ENCODE measurements around the gene SH2D1A.
"Not testable (repeated sequence)": the region's sequence is repeated elsewhere in the genome, so short reads cannot be mapped to it uniquely, and the experiment has no call there.

The SH2D1A gene

DNA sequence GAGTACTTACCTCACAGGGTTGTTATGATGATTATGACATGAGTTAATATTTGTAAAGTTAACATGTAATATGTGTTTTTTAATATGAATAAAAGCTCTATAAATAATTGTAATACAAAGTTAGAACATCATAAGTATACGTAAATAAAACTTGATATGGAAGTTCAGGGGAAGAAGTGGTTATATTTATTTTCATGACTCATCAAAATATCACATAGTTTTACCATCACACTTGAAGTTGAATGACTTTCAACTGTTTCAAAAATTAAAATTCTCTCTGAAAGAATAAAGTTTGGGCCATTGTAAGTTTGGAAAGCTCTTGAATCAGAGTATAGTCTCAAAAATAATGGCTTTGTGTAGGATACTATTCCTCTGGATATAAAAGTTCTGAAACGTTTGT, 8.3 kb downstream of the SH2D1A start:
- DNase-seq (ENCODE audit: low read depth in 2 of 2) = no peak

DNA sequence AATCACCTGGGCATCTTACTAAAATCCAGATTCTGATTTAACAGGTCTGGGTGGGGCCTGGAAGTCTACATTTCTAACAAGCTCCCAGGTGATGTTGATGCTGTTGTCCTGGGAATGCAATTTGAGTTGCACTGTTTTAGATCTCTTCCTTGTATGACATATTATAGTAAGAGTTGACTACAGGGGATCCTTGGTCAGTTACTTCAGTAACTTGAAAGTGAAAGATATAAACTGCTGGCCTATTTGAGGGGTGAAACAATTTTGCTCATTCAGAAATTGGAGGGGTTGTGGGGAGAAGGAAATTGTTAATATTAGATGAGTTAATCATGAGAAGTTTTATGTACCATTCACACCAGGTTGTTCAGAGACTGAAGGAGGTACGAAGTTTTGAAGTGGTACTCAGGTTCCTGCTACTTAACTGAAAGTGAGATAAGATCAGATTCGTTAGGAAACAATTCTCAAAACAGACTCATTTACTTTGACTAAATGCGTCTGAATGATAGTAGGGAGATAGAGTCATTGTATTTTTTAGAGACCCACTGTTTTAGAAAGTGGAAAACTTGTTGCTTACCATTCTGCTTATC, 12.5 kb downstream of the SH2D1A start:
- no peak for DNase-seq (ENCODE audit: low read depth in 2 of 2)

DNA sequence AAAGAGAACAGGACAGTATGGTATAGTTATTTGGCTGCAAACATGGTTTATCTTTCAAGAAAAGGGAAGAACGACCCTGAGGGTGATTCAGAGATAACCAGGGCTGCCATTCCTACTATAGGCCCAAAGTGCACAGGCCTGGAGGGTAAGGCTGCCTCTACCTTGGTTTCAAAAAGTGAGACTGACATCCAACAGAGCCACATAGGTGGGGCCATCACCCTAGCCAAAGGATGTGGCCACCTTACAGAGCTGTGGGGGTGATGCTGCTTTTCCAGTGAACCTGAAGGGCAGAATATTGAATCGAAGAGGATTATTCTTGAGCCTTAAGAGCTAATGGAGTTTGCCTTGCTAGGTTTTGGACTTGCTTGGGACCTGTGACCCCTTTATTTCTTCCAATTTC, 15.7 kb downstream of the SH2D1A start:
- no peak for DNase-seq (ENCODE audit: low read depth in 2 of 2)

DNA sequence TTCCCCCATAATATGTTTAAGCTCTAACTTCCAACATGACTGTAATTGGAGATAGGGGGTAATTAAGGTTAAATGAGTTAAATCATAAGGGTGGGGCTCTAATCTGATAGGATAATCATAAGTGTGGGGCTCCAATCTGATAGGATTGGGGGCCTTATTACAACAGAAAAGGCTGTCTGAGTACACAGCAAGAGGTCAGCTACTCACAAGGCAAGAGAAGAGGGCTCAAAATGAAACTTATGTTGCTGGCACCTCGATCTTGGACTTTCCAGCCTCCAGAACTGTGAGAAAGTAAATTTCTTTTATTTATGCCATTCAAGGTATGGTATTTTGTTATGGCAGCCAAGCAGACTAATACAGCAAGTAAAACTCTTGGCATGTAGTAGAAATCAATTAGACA, 16.4 kb downstream of the SH2D1A start:
- no peak for DNase-seq (ENCODE audit: low read depth in 2 of 2)

DNA sequence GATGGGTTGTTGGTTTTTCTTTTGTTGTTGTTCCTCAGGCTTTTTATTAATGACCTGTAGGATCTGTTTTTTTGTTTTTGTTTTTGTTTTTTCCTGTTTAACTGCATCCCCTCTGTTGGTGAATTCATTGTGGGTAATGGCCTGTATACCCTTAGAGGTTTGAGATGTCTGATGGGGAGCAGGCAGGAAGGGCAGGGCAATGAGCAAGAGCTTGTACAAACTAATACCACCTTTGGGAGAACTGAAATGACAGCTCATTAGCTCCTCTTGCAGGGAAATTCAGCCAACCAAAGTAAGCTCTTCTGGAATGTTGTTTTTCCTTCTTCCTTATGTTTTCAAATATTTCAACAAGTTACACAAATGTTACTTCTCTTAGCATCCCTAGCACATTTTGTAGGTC, 23.4 kb downstream of the SH2D1A start:
- no peak for DNase-seq (ENCODE audit: low read depth in 2 of 2)

DNA sequence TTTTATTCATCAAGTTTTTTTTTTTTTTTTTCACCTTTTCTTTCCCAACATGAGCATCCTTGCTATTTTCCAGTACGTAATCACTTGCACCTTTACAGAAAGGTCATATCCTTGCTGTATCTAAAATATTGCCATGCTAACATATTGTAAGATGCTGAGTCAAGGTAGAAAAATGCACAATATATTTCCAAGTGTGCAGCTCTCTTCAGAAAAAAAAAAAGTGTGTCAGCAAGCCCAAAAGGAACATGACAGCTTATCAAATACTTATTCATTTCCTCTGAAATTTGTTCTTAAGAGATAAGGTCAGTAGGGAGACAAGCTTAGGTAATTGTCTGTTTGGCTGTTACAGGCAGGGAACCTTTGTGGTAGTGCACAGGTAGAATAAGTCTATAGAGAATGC, 27.0 kb downstream of the SH2D1A start:
- DNase-seq (ENCODE audit: low read depth in 2 of 2) = no peak

DNA sequence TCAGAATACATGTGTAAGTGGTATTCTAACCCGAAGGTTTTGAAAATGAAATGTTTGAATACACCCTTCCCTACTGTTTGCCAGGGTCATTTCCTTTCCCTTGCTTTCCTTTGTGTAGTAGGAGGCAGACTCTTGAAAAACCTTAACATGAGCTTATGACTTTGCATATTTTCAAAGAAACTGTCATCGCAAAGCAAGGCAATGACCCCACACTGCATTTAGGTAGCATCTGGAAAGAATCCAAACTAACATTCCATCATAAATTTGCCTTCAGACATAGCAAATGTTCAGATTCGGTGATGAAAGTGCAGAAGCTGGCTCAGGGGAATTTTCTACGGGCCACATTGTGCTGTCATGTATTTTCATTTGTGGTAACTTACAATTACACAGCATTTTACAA, 32.3 kb downstream of the SH2D1A start:
- DNase-seq (ENCODE audit: low read depth in 2 of 2) = no peak

DNA sequence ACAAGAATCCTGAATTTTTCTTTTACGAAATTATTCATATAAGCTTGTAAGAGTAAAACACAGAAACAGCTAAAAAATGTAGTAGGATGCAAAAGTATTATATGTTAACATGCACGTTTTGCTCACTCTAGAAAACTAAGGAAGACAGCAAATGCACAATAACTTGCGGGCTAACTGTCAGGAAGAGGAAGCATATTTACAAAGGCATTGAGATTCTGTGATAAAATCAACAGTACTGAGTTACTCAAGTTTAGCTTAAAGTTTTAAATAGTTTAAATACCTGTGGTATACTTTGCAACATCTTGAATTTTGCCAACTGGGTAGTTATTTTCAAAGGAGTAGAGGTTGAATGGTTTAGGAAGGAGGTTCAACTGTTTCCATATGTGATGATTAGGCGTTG, 37.0 kb downstream of the SH2D1A start:
- no peak for DNase-seq (ENCODE audit: low read depth in 2 of 2)

DNA sequence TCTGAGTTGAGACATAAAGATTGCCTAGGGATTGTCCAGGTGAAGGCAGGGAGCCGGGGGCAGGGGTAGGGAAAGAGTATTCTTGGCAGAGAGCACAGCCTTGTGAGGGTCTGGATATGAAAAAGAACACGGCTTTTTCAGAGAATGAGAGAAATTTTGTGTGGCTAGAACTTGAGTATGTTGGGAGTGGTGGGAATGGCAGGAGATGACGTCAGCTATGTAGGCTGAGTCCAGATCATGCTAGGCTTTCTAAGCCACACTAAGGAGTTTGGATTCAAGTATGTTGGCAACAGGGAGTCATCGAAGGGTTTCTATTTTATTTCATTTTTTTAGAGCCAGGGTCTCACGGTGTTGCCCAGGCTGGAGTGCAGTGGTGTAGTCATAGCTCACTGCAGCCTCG, 40.0 kb downstream of the SH2D1A start:
- no peak for DNase-seq (ENCODE audit: low read depth in 2 of 2)

DNA sequence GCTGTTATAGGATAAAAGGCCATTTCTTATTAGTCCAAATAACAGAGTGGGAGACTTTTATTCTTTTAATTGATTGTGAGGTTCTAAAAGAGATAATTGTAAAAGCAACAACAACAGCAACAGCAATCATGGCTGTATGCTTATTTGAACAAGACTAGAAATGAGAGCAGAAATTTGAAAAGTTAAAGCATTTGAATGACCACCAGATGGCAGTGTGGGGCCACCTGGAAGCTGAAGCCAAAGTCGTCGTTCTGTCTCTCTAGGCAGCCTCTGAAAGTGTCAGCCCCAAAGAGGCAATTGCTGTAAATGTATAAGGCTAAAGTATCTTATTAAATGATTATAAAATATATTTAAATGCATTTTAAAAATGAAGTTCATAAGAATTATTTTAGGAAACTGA, 42.2 kb downstream of the SH2D1A start:
- DNase-seq (ENCODE audit: low read depth in 2 of 2) = peak; percentile 21 to 25

DNA sequence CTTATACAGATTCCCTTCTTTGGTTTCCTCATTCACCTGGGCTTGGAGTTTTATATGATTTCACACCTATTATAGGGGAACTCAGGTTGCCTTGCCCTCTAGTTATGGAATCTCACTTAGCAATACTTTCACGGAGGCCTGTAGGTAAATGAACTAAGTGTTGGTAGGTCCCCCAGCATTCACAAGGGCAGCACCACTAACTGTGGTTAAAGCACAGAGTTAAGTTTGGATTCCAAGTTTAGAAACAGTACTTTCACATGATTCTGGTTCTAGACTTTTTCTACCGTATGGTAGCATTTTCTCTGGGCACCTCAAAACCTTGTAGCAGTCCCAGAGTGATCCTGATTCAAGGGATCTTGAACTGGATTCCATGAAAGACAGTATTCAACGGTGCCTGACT, 46.4 kb downstream of the SH2D1A start:
- DNase-seq (ENCODE audit: low read depth in 2 of 2) = no peak

DNA sequence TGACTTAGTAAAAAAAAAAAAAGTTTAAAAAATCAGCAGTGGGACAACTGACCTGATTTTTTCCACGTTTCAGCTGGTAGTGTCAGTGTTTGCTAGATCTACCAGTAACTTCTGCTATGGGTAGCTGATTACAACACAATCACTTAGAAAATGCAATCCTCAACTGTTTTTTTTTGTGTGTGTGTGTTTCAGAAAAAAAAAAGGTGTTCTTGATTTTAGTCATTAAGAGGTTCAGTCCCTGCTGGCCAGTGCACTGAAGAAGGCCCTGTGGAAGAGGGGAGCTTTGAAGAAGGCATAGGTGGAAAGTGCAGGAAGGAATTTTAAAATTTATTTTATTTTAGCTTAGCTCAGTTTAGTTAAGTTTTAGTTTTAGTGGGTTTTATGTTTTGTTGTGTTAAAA, 46.9 kb downstream of the SH2D1A start:
- no peak for DNase-seq (ENCODE audit: low read depth in 2 of 2)

DNA sequence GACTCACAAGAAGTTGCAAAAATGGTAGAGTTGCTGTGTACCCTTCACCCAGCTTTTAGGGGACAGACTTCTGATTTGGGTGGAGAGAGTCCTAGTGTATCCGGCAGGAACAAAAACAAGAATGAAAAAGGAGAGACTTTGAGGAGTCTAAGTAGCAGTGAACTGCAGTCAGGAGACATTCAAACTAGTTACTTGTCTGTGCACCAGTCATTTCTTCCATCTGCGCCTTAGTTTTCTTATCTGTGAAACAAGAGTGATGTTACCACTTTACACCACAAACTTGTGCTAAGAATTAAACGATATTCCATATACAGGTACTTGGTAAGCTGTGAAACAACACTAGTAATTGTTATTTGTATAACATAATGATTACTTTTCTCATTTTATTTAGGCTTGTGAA, 47.3 kb downstream of the SH2D1A start:
- no peak for DNase-seq (ENCODE audit: low read depth in 2 of 2)

DNA sequence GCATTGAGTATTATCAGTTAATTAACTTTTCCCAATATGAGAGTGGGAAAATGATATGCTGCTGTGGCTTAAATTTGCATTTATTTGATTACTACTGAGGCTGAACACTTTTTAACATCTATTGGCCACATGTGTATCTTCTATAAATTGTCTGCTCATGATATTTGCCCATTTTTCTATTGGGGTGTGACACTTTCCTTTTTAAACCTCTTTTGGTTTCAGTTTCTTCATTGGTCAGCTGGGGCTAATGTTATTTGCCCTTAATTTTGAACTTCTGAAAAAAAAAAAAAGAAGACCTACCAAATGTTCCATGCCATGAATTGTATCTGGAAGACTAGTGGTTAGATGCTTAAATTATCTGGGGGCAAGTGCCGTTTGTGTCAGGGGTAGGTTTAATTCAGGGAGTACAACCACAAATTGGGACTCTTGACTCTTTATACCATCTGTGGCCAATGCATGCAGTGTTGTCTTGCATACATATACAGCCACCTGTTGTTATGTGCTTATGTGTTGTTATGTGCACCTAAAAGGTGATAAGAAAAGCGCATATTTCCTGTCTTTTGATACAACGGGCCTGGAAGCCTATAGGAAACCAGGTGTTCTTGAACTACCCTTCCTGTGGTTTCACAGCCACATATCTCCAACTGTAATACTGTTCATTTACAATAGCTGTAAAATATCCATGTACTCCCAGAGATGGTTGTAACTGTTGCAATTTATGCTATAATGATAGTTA, 49.0 kb downstream of the SH2D1A start:
- no peak for DNase-seq (ENCODE audit: low read depth in 2 of 2)

DNA sequence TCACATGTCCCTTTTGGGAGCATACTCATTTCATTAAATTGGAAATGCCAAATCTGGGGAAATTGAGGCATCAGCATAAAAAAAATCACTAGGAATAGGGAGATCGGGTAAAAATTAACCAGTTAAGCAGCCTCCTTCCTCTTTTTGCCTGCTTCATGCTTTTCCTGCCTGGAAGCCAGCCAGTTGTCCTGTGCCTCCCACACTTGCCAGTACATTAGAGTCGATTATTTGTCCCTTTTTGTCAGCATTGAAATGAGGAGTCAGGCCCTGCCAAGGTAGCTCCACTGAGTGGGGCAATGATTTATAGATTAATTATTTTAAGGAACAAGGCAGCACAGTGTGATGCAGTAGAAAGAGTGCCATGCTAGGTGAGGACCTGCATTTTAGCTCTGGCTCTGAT, 55.3 kb downstream of the SH2D1A start:
- DNase-seq (ENCODE audit: low read depth in 2 of 2) = no peak

DNA sequence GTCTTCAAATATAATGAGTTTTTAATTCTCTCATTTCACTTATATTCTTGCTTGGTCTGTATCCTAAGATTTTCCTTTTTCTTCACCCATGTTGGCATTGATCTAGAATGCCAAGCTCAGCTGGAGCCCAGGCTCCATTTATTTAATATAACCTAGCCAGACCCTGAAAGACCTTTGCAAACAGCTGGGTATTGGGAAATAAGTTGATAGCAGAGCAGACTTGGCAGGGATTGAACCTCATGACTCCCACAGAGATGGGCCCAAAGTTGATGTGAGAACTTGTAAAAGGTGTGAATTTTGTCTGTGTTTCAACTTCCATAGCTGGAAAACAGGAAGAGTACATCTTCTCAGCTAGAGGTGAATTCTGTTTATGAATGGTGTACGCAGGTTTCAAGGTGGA, 59.5 kb downstream of the SH2D1A start:
- no peak for DNase-seq (ENCODE audit: low read depth in 2 of 2)

DNA sequence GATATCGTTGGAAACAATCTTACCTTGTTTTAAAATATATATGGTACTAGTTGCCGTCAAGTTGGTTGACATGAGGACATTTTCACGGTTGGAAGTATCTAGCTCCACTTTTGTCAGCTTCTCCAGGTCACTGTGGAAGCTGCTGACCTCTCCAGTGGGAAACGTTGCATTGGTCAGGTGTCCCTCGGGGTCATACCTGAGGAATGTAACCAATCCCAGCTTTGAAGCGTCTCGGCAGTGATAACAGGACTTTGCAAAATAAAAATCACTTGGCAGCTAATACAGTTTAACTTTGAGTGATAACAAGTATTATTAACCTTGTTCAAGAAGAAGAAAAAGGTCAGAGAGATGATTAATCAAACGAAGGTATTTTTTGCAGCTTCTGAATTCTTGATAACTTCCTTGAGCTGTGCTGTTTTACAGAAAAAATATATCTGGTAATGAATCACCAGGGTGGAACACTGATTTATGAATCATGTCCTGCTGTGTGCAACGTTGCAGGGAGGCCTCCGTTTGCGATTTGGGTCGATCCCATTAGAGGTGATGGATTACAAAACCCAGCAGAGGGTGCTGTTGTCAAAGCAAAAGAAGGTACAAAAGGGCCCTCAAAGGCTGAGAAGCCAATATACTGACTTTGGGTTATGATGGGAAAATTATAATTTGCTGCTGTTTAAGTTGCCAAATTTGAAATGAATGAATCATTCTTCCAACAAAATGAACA, 60.1 kb downstream of the SH2D1A start:
- peak; percentile 36 to 54 for DNase-seq (ENCODE audit: low read depth in 2 of 2)

DNA sequence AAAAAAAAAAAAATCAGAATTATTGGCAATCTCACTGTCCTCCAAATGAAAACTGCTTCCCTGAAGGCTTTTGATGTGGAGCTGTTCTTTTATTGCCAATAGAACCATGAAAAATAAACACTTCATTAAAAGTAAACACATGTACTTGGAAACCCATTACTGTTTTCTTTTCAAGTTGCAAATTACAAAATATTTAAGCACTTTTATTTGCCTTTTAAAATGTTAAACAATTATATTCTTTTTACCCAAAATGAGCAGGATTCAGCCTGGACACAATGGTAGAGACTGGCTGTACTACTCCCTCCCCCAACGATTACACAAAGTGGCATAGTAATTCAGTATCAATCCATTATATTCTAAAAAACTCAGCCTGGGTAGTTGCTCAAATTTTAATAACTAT, 60.9 kb downstream of the SH2D1A start:
- DNase-seq (ENCODE audit: low read depth in 2 of 2) = no peak

DNA sequence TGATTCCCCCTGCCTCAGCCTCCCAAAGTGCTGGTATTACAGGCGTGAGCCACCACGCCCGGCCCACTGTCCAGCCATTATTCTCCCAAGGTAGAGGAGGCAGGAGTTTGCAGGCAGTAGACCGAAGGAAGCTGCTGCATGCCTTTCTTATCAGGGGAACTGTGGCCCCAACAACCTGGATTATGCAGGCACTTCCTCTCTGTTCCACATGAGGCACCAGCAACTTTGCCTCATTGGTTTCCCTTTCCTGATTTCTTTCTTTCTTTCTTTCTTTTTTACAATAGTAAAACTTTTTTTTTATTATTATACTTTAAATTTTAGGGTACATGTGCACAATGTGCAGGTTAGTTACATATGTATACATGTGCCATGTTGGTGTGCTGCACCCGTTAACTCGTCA, 62.0 kb downstream of the SH2D1A start:
- DNase-seq (ENCODE audit: low read depth in 2 of 2) = not testable (repeated sequence)

DNA sequence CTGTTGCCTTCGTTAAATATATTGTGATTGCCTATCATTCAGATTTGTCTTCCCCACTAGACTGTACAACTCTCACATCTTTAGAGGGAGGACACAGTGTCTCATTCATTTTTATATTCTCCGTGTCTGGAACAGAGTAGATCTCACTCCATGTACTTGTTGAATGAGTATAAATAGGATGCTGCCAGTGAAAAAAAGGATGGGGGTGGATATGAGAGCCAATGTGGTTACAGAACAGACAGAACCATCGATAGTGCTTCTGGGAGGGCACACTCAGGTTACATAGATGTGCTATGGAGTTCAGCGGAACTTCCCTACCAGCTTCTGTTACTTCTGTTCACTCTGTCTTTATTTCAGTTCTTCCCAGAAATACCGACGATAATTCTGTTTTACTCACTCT, 66.9 kb downstream of the SH2D1A start:
- no peak for DNase-seq (ENCODE audit: low read depth in 2 of 2)

DNA sequence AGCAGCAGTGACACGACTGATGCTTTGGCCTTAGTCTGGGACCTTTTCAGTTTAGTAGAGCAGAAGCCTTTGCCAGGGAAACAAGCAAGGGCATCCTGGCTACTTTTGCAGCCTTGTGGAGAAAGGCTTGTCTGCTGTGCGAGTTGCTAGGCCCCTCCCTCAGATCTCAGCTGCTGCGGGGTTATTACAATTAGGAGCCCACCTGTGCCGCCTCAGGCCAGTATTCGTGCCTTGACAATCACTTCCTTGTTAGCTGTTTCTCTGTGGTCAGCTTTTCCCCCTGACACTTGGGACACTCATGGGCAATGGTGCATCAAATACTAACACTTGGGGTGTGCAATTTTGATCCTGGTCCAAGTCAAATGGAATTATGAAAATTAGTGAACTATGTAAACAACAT, 67.9 kb downstream of the SH2D1A start:
- DNase-seq (ENCODE audit: low read depth in 2 of 2) = no peak

DNA sequence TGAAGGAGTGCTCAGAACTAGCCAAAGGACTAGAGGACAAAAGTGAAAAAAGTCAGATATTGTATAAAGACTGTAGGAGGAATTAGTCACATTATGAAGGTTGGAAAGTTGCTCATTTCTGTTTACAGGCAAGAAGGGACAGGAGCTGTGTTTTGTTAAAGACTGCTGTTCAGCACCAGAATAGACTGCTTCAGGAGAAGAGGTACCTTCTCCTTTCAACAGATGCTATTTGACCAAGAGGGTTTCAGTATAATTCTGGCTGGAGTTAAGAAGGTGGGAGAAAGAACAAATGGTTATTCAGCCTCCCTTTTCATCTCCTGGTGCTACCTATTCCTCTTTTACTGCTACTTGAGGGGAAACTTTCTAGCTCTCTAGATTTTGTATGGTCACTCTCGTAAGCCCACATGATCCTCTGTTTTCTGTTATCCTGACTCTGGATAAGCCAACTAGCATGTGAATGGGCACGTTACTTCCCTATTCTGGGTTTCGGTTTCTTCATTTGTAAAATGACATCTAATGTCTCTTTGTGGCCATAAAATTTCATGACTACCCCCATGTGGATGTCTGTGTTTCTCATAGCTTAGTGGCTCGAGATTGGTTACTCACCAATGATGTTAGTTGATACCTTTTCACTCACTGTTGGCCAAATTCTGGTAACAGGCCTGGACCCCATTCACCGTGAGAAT, 68.9 kb downstream of the SH2D1A start:
- no peak for DNase-seq (ENCODE audit: low read depth in 2 of 2)
